NT2/D1 (cell line): ENCODE results near the gene NFATC3.

Source experiments
- DNase-seq: peaks from one replicate; pipeline ENCODE4 v3.0.0-alpha.2; 2011; ENCODE audit warnings: low read depth, low spot score
- H3K27me3 ChIP-seq: 2 replicates; pipeline ENCODE4 v1.6.0; 2011; ENCODE audit warnings: mild to moderate bottlenecking; ENCODE audit not compliant: insufficient read length, insufficient read depth
- H3K36me3 ChIP-seq: 2 replicates; pipeline ENCODE4 v1.6.1; 2011; ENCODE audit warnings: mild to moderate bottlenecking, low read length, mixed read lengths; ENCODE audit not compliant: insufficient read depth, insufficient read length
- H3K4me1 ChIP-seq: 2 replicates; pipeline ENCODE4 v1.5.1; 2011; ENCODE audit not compliant: insufficient read depth, insufficient read length
- H3K4me3 ChIP-seq: 2 replicates; pipeline ENCODE4 v1.5.1; 2011; ENCODE audit warnings: low read depth; ENCODE audit not compliant: insufficient read length
- H3K9ac ChIP-seq: 2 replicates; pipeline ENCODE4 v1.6.0; 2011; ENCODE audit warnings: low read depth; ENCODE audit not compliant: insufficient read length
- H3K9me3 ChIP-seq: 2 replicates; pipeline ENCODE4 v1.5.1; 2011; ENCODE audit warnings: mild to moderate bottlenecking, low read length; ENCODE audit not compliant: insufficient read depth
- SUZ12 ChIP-seq: IDR thresholded peaks from 2 replicates; pipeline ENCODE4 v1.6.1; 2011; ENCODE audit not compliant: insufficient read length, insufficient read depth; ENCODE audit errors: extremely low read depth
- YY1 ChIP-seq: IDR thresholded peaks from 2 replicates; pipeline ENCODE4 v1.6.1; 2011; ENCODE audit not compliant: insufficient read length, insufficient read depth
- ZNF274 ChIP-seq: IDR thresholded peaks from 2 replicates; pipeline ENCODE4 v1.6.1; 2011; ENCODE audit warnings: mild to moderate bottlenecking, low read depth, low read length

NFATC3 gene

DNA sequence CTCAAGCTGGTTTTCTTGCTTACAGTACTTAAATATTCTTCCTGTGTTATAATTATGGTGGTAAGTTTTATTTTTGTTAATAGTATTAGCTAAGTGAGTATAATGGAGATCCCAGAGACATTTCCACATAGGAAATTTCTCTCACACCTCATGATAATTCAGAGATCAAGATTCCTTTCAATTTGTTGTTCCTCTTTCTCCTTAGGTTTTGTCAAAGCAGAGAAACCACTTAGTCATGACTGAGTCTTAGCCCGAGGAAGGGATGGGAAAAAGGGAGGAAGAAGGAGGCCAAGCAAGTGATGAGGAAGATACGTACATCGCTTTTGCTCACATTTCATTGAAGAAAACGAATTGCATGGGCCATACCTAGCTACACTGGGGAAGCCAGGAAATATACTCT lies 132.3 kb downstream of the NFATC3 start:
- Histone ChIP-seq H3K27me3 (no peaks in the 10 kb centered on the region), H3K9me3 (no peaks in the 10 kb centered on the region), H3K36me3 (peaks cover 14% of the 10 kb centered on the region), H3K4me1 (no peaks in the 10 kb centered on the region), H3K4me3 (no peak overlapping the region), H3K9ac (no peak overlapping the region)
- no peak for TF ChIP-seq SUZ12
- no peak for DNase-seq

DNA sequence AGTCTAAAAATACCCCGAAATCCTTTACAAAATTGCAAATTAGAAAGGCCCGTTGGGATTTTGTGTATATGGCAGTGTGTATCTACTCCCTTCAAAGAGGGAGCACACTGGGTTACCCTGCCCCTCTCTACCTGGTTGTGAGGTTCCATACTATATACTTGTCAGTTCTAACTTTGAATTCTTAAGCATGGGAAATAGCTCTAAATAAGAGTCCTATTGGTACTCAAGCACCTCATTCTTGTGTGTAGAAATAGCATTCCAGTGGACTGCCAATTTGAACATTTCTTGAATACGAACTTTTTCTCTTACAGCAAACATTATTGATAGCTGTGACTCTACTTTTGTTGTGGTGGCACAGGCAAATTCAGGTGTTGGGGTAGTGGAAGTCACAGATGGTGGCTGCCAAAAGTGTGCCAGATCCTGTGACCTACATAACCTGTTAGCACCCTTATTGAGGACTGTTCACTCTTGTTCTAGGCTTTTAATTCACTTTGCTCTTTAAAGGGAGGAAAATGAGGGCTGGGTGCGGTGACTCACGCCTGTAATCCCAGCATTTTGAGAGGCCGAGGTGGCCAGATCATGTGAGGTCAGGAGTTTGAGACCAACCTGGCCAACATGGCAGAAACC lies 134.7 kb downstream of the NFATC3 start:
- H3K27me3 ChIP-seq = no peaks in the 10 kb centered on the region
- no peak for DNase-seq
- H3K36me3 ChIP-seq = peaks cover 14% of the 10 kb centered on the region
- H3K9ac ChIP-seq = no peak overlapping the region
- H3K9me3 ChIP-seq = no peaks in the 10 kb centered on the region
- no peaks in the 10 kb centered on the region for H3K4me1 ChIP-seq
- no peak overlapping the region for H3K4me3 ChIP-seq
- TF ChIP-seq ZNF274 = no peak
- TF ChIP-seq YY1 = no peak
- TF ChIP-seq SUZ12 = no peak

DNA sequence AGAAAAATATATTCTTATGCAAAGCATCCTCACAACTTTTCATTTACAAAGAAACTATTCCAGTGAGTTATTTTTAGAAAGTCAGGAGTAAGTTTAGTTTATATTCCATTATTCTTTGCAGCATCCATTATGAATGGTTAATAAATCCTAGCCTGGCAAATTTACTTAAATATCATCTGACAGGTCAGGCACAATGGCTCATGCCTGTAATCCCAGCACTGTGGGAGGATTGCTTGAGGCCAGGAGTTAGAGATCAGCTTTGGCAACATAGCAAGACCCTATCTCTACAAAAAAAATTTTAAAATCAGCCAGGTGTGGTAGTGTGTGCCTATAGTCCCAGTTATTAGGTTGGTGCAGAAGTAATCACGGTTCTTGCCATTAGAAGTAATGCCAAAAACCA lies 137.9 kb downstream of the NFATC3 start:
- Histone ChIP-seq H3K27me3 (no peaks in the 10 kb centered on the region), H3K9ac (no peak overlapping the region), H3K4me1 (no peaks in the 10 kb centered on the region), H3K9me3 (no peaks in the 10 kb centered on the region), H3K4me3 (no peak overlapping the region), H3K36me3 (peaks cover 25% of the 10 kb centered on the region)
- no peak for DNase-seq
- TF ChIP-seq ZNF274 (no peak), YY1 (no peak), SUZ12 (no peak)

DNA sequence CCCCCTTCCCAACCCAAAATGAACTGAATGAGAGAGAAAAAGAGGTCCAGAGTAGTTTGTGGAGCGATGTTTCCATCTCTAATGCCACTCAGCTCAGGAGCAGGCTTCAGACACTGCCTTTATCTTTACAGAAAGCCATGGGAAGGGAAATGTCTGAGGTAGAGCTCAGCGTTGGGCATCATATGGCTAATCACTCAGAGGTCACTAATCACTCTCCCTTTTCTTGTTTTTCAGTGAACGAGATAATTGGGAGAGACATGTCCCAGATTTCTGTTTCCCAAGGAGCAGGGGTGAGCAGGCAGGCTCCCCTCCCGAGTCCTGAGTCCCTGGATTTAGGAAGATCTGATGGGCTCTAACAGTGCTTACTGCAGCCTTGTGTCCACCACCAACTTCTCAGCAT lies 140.9 kb downstream of the NFATC3 start:
- DNase-seq = no peak
- H3K9ac ChIP-seq = no peak overlapping the region
- TF ChIP-seq SUZ12 = no peak
- TF ChIP-seq YY1 = no peak
- TF ChIP-seq ZNF274 = no peak
- no peak overlapping the region for H3K4me3 ChIP-seq
- peaks cover 47% of the 10 kb centered on the region for H3K36me3 ChIP-seq
- H3K27me3 ChIP-seq = no peaks in the 10 kb centered on the region
- H3K9me3 ChIP-seq = no peaks in the 10 kb centered on the region
- no peaks in the 10 kb centered on the region for H3K4me1 ChIP-seq

DNA sequence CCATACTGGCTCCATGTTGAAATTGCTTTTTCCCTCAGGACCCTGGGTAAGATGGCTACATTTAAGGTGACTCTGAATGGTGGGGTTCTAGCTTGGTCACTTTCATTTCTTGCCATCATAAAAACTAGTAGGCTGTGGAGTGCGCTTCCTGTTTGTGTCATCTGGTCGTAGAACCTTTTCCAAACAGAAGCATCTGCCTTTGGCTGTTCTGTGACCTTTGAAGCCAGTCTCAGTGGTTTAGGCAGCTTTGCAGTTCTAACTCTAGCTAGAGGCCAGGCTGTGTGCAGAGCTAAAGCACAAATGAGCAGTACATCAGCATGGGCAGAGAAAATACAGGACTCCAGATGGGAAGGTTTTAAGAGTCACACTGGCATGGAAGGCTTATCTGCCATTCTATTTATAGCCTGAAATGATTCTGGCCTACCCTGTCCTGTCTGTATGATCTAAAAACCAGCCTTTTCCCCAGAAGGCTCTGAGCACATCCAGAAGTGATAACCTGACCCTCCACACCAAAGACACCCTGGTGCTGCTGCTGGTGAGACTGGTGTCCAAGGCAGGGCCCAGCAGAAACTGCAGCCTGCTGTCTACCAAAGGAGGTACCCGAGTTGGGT lies 142.1 kb downstream of the NFATC3 start:
- no peaks in the 10 kb centered on the region for H3K27me3 ChIP-seq
- no peak overlapping the region for H3K9ac ChIP-seq
- H3K9me3 ChIP-seq = no peaks in the 10 kb centered on the region
- H3K36me3 ChIP-seq = peaks cover 51% of the 10 kb centered on the region
- DNase-seq = no peak
- H3K4me1 ChIP-seq = no peaks in the 10 kb centered on the region
- H3K4me3 ChIP-seq = no peak overlapping the region
- TF ChIP-seq SUZ12 = no peak
- TF ChIP-seq ZNF274 = no peak
- no peak for TF ChIP-seq YY1

DNA sequence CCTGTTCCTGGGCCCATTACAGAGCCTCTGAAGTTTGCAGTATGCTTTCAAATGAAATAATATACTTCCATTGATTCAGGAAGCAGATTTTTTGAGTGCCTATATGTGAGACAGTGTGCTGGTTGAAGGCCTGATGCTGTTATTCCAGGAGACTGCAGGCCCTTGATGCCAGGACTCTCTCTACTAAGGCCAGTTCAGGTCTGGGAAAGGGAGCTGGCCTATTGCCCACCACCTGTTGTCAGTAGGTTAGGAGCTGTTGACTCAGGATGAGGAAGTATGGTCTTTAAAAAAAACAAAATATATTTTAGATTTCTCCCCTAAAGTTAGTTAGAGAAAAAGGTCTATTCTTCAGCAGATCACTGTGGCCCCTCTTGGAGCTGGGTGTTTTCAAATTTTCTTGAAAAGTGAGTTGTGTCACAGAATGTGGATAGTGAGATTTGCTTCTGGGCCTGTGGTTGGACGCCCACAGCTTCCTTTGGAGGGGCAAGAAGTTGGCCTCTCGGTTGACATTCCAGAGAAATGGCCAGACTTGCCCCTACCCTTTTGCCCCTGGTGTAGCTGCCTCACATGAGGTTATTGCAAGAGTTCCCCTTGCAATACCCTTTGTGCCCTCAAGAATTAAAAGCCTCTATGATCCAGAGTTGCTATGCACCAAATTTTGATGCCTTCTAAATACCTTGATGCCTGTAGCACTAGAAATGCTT lies 142.8 kb downstream of the NFATC3 start:
- H3K36me3 ChIP-seq = peaks cover 56% of the 10 kb centered on the region
- no peak for DNase-seq
- H3K4me3 ChIP-seq = no peak overlapping the region
- TF ChIP-seq YY1 (no peak), ZNF274 (no peak)
- no peaks in the 10 kb centered on the region for H3K9me3 ChIP-seq
- H3K9ac ChIP-seq = no peak overlapping the region
- no peaks in the 10 kb centered on the region for H3K27me3 ChIP-seq
- H3K4me1 ChIP-seq = no peaks in the 10 kb centered on the region

DNA sequence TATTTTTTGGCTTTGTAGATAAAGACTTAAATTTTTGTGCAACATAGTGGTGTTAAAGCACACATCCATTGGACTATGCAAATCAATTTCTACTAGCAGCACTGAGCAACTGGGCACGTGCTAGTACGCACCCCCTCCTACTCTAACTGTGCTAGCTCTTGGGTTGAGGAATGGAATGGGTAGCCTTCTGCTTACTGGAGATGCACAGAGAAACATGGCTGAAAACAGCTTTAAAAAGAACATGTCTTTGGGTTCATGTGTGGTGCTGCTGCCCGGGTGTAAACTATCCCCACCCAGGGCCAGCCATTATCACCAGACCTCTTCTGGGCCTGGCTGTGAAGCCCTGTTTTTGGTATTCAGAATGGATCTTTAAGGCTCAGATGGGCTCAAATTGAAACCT lies 143.5 kb downstream of the NFATC3 start:
- Histone ChIP-seq H3K4me3 (no peak overlapping the region), H3K4me1 (no peaks in the 10 kb centered on the region), H3K27me3 (no peaks in the 10 kb centered on the region), H3K36me3 (peaks cover 56% of the 10 kb centered on the region), H3K9me3 (no peaks in the 10 kb centered on the region), H3K9ac (no peak overlapping the region)
- no peak for TF ChIP-seq ZNF274
- TF ChIP-seq YY1 = no peak
- TF ChIP-seq SUZ12 = no peak
- DNase-seq = no peak
